ENCODE measurements around the gene POLR1E. TPM values are rescaled to one million over a fixed set of nuclear protein-coding genes. Genes with fewer than 3 reads are reported as not detected.

POLR1E gene
- total RNA-seq, 4 donors from 2014 or later, result 16.7 to 22.3 (median 17.6) TPM

DNA sequence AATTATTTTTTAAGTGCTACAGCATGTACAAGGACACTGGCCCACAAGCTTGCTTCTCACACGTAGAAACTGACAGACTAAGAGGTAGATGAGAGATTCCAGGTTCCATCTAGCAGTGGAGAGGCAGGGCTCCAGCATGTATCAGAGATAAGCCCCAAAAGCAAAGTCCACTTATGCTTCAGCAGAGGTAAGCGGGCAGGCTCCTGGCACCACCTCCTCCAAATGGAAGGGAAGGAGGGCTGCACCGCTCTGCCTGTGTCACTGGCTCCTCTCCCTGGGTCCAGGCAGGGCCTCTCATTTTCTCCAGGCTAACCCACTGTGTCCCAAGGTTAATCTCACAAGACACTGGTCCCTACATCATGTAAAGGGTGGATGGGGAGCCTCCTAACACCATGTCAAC, 47.4 kb upstream of the POLR1E start:
- ATAC-seq, result no peak
- TF ChIP-seq, protein P1, sequence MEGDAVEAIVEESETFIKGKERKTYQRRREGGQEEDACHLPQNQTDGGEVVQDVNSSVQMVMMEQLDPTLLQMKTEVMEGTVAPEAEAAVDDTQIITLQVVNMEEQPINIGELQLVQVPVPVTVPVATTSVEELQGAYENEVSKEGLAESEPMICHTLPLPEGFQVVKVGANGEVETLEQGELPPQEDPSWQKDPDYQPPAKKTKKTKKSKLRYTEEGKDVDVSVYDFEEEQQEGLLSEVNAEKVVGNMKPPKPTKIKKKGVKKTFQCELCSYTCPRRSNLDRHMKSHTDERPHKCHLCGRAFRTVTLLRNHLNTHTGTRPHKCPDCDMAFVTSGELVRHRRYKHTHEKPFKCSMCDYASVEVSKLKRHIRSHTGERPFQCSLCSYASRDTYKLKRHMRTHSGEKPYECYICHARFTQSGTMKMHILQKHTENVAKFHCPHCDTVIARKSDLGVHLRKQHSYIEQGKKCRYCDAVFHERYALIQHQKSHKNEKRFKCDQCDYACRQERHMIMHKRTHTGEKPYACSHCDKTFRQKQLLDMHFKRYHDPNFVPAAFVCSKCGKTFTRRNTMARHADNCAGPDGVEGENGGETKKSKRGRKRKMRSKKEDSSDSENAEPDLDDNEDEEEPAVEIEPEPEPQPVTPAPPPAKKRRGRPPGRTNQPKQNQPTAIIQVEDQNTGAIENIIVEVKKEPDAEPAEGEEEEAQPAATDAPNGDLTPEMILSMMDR (IDR thresholded peaks at IDR 0.05 in 4 of 5, conservative IDR thresholded peaks at IDR 0.05 in 1 of 5), result no peak
- no peak for TF ChIP-seq POLR2A (IDR thresholded peaks at IDR 0.05)
- peaks cover 0 to 77% of the 10 kb centered on the region in 2 donors for H3K36me3 ChIP-seq

DNA sequence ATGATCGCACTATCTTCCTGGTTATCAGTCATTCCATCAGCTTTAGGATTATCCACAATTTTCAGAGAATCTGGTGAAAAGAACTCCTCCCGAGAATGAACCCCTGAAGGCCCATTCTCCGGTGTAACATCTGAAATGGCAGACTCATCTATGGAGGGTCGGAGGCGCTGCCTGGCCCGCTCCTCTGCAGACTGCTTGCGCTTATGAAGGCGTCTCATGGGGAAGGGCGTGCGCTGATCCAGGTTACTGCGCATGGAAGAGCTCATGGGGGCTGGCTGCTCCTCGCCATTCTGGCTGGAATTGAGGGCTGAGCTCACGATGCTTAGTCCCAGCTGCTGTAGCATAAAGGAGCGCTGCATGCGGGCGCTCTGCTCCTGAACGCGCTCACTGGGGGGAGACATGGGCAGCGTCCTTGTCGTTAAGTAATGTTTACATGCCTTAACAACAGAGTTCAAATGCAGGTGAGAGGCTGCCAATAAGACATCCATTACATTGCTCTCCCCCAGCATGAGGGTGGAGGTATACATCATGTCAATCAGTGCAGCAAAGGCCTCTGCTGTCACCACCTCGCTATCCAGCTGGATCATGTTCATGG, 43.9 kb upstream of the POLR1E start:
- in situ Hi-C loops (cut with MboI; ENCODE audit: low sequenced_read_pairs in 4 of 4) (no loop called here), intact Hi-C loops (cut with DNase I; ENCODE audit: low total_unique reads) (no loop called here)
- Histone ChIP-seq H3K36me3 (peaks cover 0 to 49% of the 10 kb centered on the region in 2 donors), H3K4me1 (peaks cover 18 to 24% of the 10 kb centered on the region in 2 donors), H3K9me3 (no peaks in the 10 kb centered on the region), H3K27ac (no peak overlapping the region), H3K27me3 (no peaks in the 10 kb centered on the region), H3K4me3 (no peak overlapping the region)
- DNase-seq (no peak), ATAC-seq (no peak)
- TF ChIP-seq POLR2A (IDR thresholded peaks at IDR 0.05), result no peak
- TF ChIP-seq, protein P1 (IDR thresholded peaks at IDR 0.05 in 4 of 5, conservative IDR thresholded peaks at IDR 0.05 in 1 of 5), result no peak

More for the DNA sequence above, 47.4 kb upstream of the POLR1E start:
- Histone ChIP-seq H3K4me1 (peaks cover 26 to 35% of the 10 kb centered on the region in 2 donors), H3K4me3 (no peak overlapping the region), H3K27me3 (no peaks in the 10 kb centered on the region), H3K9me3 (no peaks in the 10 kb centered on the region), H3K27ac (peak overlapping the region; percentile 20 to 71 (median 40))
- intact Hi-C loops (cut with DNase I; ENCODE audit: low total_unique reads) (no loop called here), in situ Hi-C loops (cut with MboI; ENCODE audit: low sequenced_read_pairs in 4 of 4) (no loop called here)
- DNase-seq, result no peak

DNA sequence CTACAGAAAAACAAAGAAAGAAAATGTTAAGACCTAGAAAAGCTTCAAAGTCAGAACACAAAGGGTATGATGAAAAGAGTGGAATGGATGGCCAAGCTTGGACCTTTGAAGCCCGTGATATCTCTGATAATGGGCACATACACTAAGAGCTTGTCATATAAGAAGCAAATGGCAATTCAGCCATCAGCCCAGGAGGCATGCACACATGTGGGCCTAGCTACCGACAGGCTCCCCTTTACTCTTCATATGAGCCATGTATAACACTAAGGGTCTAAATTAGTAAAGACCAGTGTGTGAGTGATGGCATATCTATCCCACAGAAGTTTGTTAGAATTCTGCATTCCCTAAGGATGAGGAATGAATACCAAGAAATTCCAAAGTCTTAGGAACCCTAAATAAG, 43.2 kb upstream of the POLR1E start:
- TF ChIP-seq POLR2A (IDR thresholded peaks at IDR 0.05), result no peak
- TF ChIP-seq, protein P1 (IDR thresholded peaks at IDR 0.05 in 4 of 5, conservative IDR thresholded peaks at IDR 0.05 in 1 of 5), result no peak
- intact Hi-C loops (cut with DNase I; ENCODE audit: low total_unique reads), result no loop called here
- in situ Hi-C loops (cut with MboI; ENCODE audit: low sequenced_read_pairs in 4 of 4), result no loop called here
- Histone ChIP-seq H3K4me1 (peaks cover 14 to 17% of the 10 kb centered on the region in 2 donors), H3K9me3 (no peaks in the 10 kb centered on the region), H3K27me3 (no peaks in the 10 kb centered on the region), H3K36me3 (peaks cover 0 to 42% of the 10 kb centered on the region in 2 donors), H3K27ac (no peak overlapping the region), H3K4me3 (no peak overlapping the region)
- ATAC-seq, result no peak
- DNase-seq, result no peak

DNA sequence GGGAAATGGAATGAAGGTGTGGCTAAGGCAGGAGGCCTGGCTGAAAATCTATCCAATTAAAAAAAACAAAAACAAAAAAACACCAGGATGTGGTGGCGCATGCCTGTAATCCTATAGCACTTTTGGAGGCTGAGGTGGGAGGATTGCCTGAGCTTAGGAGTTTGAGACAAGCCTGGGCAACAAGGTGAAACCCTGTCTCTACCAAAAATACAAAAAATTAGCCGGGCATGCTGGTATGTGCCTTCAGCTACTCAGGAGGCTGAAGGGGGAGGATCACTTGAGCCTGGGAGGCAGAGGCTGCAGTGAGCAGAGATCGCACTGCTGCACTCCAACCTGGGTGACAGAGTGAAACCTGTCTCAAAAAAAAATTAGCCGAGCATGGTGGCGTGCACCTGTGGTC, 42.2 kb upstream of the POLR1E start:
- in situ Hi-C loops (cut with MboI; ENCODE audit: low sequenced_read_pairs in 4 of 4) (no loop called here), intact Hi-C loops (cut with DNase I; ENCODE audit: low total_unique reads) (no loop called here)
- no peak overlapping the region for H3K4me3 ChIP-seq
- H3K27ac ChIP-seq, result no peak overlapping the region
- DNase-seq (no peak), ATAC-seq (no peak)
- H3K9me3 ChIP-seq, result no peaks in the 10 kb centered on the region
- TF ChIP-seq, protein P1 (IDR thresholded peaks at IDR 0.05 in 4 of 5, conservative IDR thresholded peaks at IDR 0.05 in 1 of 5), result no peak
- no peak for TF ChIP-seq POLR2A (IDR thresholded peaks at IDR 0.05)
- peaks cover 4 to 7% of the 10 kb centered on the region in 2 donors for H3K4me1 ChIP-seq
- H3K27me3 ChIP-seq, result no peaks in the 10 kb centered on the region
- H3K36me3 ChIP-seq, result peaks cover 0 to 32% of the 10 kb centered on the region in 2 donors

DNA sequence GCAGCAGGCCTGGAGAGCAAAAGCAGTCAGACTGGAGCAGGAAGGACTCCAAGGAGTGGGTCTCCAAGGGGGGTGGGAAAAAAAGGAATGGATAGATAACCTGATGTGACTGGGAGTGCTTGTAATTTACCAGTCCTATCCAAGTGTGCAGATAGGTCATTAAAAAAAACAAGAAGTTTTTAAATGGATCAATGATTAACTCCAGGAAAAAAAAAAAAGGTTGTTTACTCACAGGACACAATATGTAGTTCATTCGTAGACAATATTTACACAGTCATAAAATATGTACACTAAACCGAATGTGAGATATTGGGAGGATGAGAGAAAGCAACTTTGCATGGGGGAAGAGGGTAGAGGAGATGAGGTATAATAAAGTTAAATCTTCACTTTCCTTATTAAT, 40.9 kb upstream of the POLR1E start:
- in situ Hi-C loops (cut with MboI; ENCODE audit: low sequenced_read_pairs in 4 of 4), result no loop called here
- peaks cover 0 to 2% of the 10 kb centered on the region in 2 donors for H3K4me1 ChIP-seq
- intact Hi-C loops (cut with DNase I; ENCODE audit: low total_unique reads), result no loop called here
- ATAC-seq, result no peak
- TF ChIP-seq, protein P1 (IDR thresholded peaks at IDR 0.05 in 4 of 5, conservative IDR thresholded peaks at IDR 0.05 in 1 of 5), result no peak
- TF ChIP-seq POLR2A (IDR thresholded peaks at IDR 0.05), result no peak
- no peaks in the 10 kb centered on the region for H3K9me3 ChIP-seq
- H3K27me3 ChIP-seq, result no peaks in the 10 kb centered on the region
- DNase-seq, result no peak
- peaks cover 0 to 19% of the 10 kb centered on the region in 2 donors for H3K36me3 ChIP-seq
- no peak overlapping the region for H3K4me3 ChIP-seq
- H3K27ac ChIP-seq, result no peak overlapping the region
